WTC11 (cell line): ENCODE measurements around the gene CTBP1. TPM values are rescaled to one million over a fixed set of nuclear protein-coding genes. Genes with fewer than 3 reads are reported as not detected.

Source experiments
- ATAC-seq: fragments of 200-7000 bp; cut with Tn5 transposase; 2 replicates; pipeline ENCODE4 v1.10.0; 2021; ENCODE audit warnings: mild to moderate bottlenecking, moderate library complexity
- CTCF ChIA-PET: fragments of 300-600 bp; sonication (Branson Sonifier 250); formaldehyde crosslinking; loops from one replicate; lab custom pipeline; 2021; ENCODE audit warnings: antibody characterized with exemption; lab: Charles Lee
- POLR2A ChIA-PET: fragments of 350-600 bp; sonication (Branson Sonifier 250); formaldehyde crosslinking; loops from one replicate; lab custom pipeline; 2021; ENCODE audit warnings: antibody characterized with exemption; lab: Charles Lee
- DNase-seq: peaks from one replicate; pipeline ENCODE4 v3.0.0; 2021; ENCODE audit warnings: low spot score
- H3K27ac Mint-ChIP-seq: 2 replicates; pipeline ENCODE4 v1.8.0; 2021; ENCODE audit warnings: mixed read lengths
- H3K27me3 Mint-ChIP-seq: 2 replicates; pipeline ENCODE4 v1.8.0; 2021; ENCODE audit warnings: low read depth, mild to moderate bottlenecking, moderate library complexity, mixed read lengths
- H3K36me3 Mint-ChIP-seq: 2 replicates; pipeline ENCODE4 v1.8.0; 2021; ENCODE audit warnings: mixed read lengths
- H3K4me1 Mint-ChIP-seq: 2 replicates; pipeline ENCODE4 v1.8.0; 2022; ENCODE audit warnings: mixed read lengths
- H3K4me3 Mint-ChIP-seq: 2 replicates; pipeline ENCODE4 v1.8.0; 2021; ENCODE audit warnings: mild to moderate bottlenecking, moderate library complexity, mixed read lengths
- H3K9me3 Mint-ChIP-seq: 2 replicates; pipeline ENCODE4 v1.8.0; 2021; ENCODE audit warnings: mixed read lengths
- CBFB ChIP-seq: sonication (generic); formaldehyde crosslinking; IDR thresholded peaks from 2 replicates; pipeline ENCODE4 v1.8.1; 2022; ENCODE audit warnings: mild to moderate bottlenecking, low read depth, missing genetic modification reagents
- CREB1 ChIP-seq: sonication (generic); formaldehyde crosslinking; IDR thresholded peaks from 2 replicates; pipeline ENCODE4 v1.8.0; 2023; ENCODE audit warnings: mild to moderate bottlenecking, missing genetic modification reagents
- ESRRA ChIP-seq: sonication (generic); formaldehyde crosslinking; IDR thresholded peaks from 2 replicates; pipeline ENCODE4 v1.8.1; 2022; ENCODE audit warnings: mild to moderate bottlenecking, missing genetic modification reagents, borderline replicate concordance
- FOXP1 ChIP-seq: sonication (generic); formaldehyde crosslinking; IDR thresholded peaks from 2 replicates; pipeline ENCODE4 v1.8.0; 2022; ENCODE audit warnings: missing genetic modification reagents, mild to moderate bottlenecking, moderate library complexity, borderline replicate concordance
- GRHL2 ChIP-seq: fragments of 250-450 bp; sonication (Bioruptor Pico); IDR thresholded peaks from 2 replicates; pipeline ENCODE4 v1.8.0; 2022; ENCODE audit warnings: mild to moderate bottlenecking, moderate library complexity; ENCODE audit not compliant: insufficient replicate concordance, severe bottlenecking
- KAT7 ChIP-seq: sonication (generic); formaldehyde crosslinking; IDR thresholded peaks from 2 replicates; pipeline ENCODE4 v1.8.1; 2023; ENCODE audit warnings: missing genetic modification reagents, mild to moderate bottlenecking, borderline replicate concordance
- SMAD4 ChIP-seq: sonication (generic); formaldehyde crosslinking; IDR thresholded peaks from 2 replicates; pipeline ENCODE4 v1.8.0; 2022; ENCODE audit warnings: mild to moderate bottlenecking, missing genetic modification reagents
- ZNF232 ChIP-seq: sonication (generic); formaldehyde crosslinking; IDR thresholded peaks from 2 replicates; pipeline ENCODE4 v1.8.0; 2022; ENCODE audit warnings: mild to moderate bottlenecking, missing genetic modification reagents
- ZNF281 ChIP-seq: sonication (generic); formaldehyde crosslinking; IDR thresholded peaks from 2 replicates; pipeline ENCODE4 v1.8.0; 2023; ENCODE audit warnings: mild to moderate bottlenecking, missing genetic modification reagents
- ZNF317 ChIP-seq: sonication (generic); formaldehyde crosslinking; IDR thresholded peaks from 2 replicates; pipeline ENCODE4 v1.8.1; 2023; ENCODE audit warnings: low read depth, mild to moderate bottlenecking, moderate library complexity, missing genetic modification reagents, borderline replicate concordance
- ZNF416 ChIP-seq: fragments of 250-450 bp; sonication (Bioruptor Pico); IDR thresholded peaks from 2 replicates; pipeline ENCODE4 v1.9.0; 2021; ENCODE audit warnings: mild to moderate bottlenecking, inconsistent platforms
- ZSCAN18 ChIP-seq: fragments of 250-450 bp; sonication (Bioruptor Pico); IDR thresholded peaks from 2 replicates; pipeline ENCODE4 v2.1.2; 2022; ENCODE audit warnings: mild to moderate bottlenecking, moderate library complexity
- total RNA-seq: library from RNA; stranded (reverse); gene quantifications from 3 replicates; pipeline ENCODE4 v1.2.3, GENCODE V29; 2021
- TF ChIP-seq, protein P1 (sequence below): sonication (generic); formaldehyde crosslinking; IDR thresholded peaks from 2 replicates; pipeline ENCODE4 v1.8.1; 2022; ENCODE audit warnings: low read depth, mild to moderate bottlenecking, moderate library complexity, missing genetic modification reagents, borderline replicate concordance
- TF ChIP-seq, protein P2 (sequence below): sonication (generic); formaldehyde crosslinking; IDR thresholded peaks from 2 replicates; pipeline ENCODE4 v1.8.0; 2023; ENCODE audit warnings: missing genetic modification reagents, mild to moderate bottlenecking, borderline replicate concordance
- TF ChIP-seq, protein P3 (sequence below): sonication (generic); formaldehyde crosslinking; IDR thresholded peaks from 2 replicates; pipeline ENCODE4 v1.8.1; 2022; ENCODE audit warnings: missing genetic modification reagents, borderline replicate concordance
- TF ChIP-seq, protein P4 (sequence below): sonication (generic); formaldehyde crosslinking; IDR thresholded peaks from 2 replicates; pipeline ENCODE4 v1.8.0; 2022; ENCODE audit warnings: mild to moderate bottlenecking, missing genetic modification reagents

Gene CTBP1
- total RNA-seq, 1 experiment from 2014 or later, result 143 TPM

- H3K27ac Mint-ChIP-seq, result peak overlapping the region; percentile 97
- peak overlapping the region; percentile 97 for H3K4me3 Mint-ChIP-seq
- CTCF ChIA-PET, result interaction anchor here (0.8 to 1.6 kb wide), 4 partner anchors 17 to 159 kb away, joined by 3 to 4 read pairs (median 4); partner anchors contain the start of gene UVSSA
- ATAC-seq, result no peak
- TF ChIP-seq KAT7 (CRISPR knock-in tag) (0 out of 2 replicates have a peak, but pooled peaks have one; percentile 12), ZNF232 (CRISPR knock-in tag) (no peak), ZNF317 (CRISPR knock-in tag) (no peak)
- TF ChIP-seq, all 79 proteins: peak for 1
- POLR2A ChIA-PET, result interaction anchor here (0.7 to 1.7 kb wide), 4 partner anchors 18 to 132 kb away, joined by 3 to 13 read pairs (median 4); partner anchors contain the start of gene UVSSA
- DNase-seq, result no peak
- peaks cover 5% of the 10 kb centered on the region for H3K36me3 Mint-ChIP-seq
- peaks cover 15% of the 10 kb centered on the region for H3K9me3 Mint-ChIP-seq
- H3K27me3 Mint-ChIP-seq, result peaks cover 10% of the 10 kb centered on the region
- H3K4me1 Mint-ChIP-seq, result peaks cover 44% of the 10 kb centered on the region
These were observed 41.4 kb upstream of the CTBP1 start for GRCh38 chr4:1290165-1290977.

DNA sequence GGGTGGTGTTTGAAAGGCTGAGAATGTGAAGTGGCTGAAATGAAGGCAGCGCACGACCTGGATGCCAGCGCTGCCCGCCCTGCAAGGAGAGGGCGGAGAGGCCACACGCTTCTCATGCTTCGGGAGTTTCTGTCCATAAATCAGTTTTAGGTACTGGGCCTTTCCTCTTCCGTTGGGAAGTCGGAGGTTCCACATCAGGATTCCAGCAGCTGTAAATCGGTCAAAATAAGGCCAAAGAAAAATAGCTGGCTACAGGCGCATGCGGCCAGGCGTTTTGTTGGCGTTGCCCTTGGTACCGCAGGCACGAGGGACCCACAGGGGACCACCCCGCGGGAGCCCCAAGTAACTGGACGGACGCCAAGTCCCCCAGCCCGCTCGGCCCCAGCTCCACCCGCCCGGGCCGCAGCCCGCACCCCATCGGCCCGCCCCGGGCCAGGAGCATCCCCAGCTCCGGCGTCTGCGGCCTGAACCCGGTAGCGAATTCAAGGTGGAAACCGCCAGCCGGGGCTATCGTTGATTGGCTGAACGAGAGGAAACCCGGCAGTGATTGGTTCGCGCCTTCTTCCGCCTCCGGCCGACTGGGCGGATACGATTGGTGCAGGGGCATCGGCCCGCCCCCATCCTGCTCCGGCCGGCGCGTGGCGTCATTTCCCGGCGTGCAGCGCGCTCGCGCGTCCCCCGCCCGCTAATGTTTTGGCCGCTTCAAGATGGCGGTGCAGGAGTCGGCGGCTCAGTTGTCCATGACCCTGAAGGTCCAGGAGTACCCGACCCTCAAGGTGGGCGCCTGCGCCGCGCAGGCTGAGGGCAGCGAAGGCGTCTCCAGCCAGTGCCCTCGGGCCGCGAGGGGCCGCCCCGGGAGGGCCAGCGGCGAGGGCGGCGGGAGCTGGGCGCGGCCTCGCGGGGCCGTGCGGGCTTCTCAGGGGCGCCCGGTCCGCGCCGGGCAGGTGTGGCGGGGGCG, 40.6 kb upstream of the CTBP1 start, which contains the start of gene MAEA:
Gene MAEA, plus strand, starts transcription at position 685 of the 958 bp plus-strand sequence. Its CDS starts 23 bp downstream, at position 708.
- Mint-ChIP-seq H3K36me3 (peaks cover 5% of the 10 kb centered on the region), H3K9me3 (peaks cover 24% of the 10 kb centered on the region), H3K4me1 (peaks cover 39% of the 10 kb centered on the region), H3K27me3 (peaks cover 10% of the 10 kb centered on the region), H3K4me3 (peak within 1 kb of the TSS; percentile 97), H3K27ac (peak within 1 kb of the TSS; percentile 97)
- CTCF ChIA-PET, result interaction anchor here (0.5 to 1.6 kb wide), 7 partner anchors 18 to 590 kb away, joined by 3 to 4 read pairs (median 4); partner anchors contain the start of genes SPON2 and UVSSA
- peak; percentile 98 for DNase-seq
- POLR2A ChIA-PET, result interaction anchor here (0.7 to 1.7 kb wide), 5 partner anchors 19 to 131 kb away, joined by 3 to 13 read pairs (median 3); partner anchors contain the start of gene UVSSA
- ATAC-seq, result peak; percentile 96
- TF ChIP-seq ZNF281 (CRISPR knock-in tag) (0 out of 2 replicates have a peak, but pooled peaks have one; percentile 29), ESRRA (0 out of 2 replicates have a peak, but pooled peaks have one; percentile 54), CBFB (0 out of 2 replicates have a peak, but pooled peaks have one; percentile 58), ZNF416 (CRISPR knock-in tag) (0 out of 2 replicates have a peak, but pooled peaks have one; percentile 15), FOXP1 (peak; percentile 52; the same call in 1 of the 2 replicates), ZSCAN18 (CRISPR knock-in tag) (no peak), SMAD4 (no peak), GRHL2 (CRISPR knock-in tag) (no peak), CREB1 (no peak), ZNF232 (CRISPR knock-in tag) (0 out of 2 replicates have a peak, but pooled peaks have one; percentile 32)
- TF ChIP-seq, protein P1, sequence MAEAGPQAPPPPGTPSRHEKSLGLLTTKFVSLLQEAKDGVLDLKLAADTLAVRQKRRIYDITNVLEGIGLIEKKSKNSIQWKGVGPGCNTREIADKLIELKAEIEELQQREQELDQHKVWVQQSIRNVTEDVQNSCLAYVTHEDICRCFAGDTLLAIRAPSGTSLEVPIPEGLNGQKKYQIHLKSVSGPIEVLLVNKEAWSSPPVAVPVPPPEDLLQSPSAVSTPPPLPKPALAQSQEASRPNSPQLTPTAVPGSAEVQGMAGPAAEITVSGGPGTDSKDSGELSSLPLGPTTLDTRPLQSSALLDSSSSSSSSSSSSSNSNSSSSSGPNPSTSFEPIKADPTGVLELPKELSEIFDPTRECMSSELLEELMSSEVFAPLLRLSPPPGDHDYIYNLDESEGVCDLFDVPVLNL (CRISPR knock-in tag), result peak; percentile 75; the same call in 1 of the 2 replicates
- TF ChIP-seq, protein P2, sequence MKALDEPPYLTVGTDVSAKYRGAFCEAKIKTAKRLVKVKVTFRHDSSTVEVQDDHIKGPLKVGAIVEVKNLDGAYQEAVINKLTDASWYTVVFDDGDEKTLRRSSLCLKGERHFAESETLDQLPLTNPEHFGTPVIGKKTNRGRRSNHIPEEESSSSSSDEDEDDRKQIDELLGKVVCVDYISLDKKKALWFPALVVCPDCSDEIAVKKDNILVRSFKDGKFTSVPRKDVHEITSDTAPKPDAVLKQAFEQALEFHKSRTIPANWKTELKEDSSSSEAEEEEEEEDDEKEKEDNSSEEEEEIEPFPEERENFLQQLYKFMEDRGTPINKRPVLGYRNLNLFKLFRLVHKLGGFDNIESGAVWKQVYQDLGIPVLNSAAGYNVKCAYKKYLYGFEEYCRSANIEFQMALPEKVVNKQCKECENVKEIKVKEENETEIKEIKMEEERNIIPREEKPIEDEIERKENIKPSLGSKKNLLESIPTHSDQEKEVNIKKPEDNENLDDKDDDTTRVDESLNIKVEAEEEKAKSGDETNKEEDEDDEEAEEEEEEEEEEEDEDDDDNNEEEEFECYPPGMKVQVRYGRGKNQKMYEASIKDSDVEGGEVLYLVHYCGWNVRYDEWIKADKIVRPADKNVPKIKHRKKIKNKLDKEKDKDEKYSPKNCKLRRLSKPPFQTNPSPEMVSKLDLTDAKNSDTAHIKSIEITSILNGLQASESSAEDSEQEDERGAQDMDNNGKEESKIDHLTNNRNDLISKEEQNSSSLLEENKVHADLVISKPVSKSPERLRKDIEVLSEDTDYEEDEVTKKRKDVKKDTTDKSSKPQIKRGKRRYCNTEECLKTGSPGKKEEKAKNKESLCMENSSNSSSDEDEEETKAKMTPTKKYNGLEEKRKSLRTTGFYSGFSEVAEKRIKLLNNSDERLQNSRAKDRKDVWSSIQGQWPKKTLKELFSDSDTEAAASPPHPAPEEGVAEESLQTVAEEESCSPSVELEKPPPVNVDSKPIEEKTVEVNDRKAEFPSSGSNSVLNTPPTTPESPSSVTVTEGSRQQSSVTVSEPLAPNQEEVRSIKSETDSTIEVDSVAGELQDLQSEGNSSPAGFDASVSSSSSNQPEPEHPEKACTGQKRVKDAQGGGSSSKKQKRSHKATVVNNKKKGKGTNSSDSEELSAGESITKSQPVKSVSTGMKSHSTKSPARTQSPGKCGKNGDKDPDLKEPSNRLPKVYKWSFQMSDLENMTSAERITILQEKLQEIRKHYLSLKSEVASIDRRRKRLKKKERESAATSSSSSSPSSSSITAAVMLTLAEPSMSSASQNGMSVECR (CRISPR knock-in tag), result peak; percentile 86; the same call in 1 of the 2 replicates
- TF ChIP-seq, protein P3, sequence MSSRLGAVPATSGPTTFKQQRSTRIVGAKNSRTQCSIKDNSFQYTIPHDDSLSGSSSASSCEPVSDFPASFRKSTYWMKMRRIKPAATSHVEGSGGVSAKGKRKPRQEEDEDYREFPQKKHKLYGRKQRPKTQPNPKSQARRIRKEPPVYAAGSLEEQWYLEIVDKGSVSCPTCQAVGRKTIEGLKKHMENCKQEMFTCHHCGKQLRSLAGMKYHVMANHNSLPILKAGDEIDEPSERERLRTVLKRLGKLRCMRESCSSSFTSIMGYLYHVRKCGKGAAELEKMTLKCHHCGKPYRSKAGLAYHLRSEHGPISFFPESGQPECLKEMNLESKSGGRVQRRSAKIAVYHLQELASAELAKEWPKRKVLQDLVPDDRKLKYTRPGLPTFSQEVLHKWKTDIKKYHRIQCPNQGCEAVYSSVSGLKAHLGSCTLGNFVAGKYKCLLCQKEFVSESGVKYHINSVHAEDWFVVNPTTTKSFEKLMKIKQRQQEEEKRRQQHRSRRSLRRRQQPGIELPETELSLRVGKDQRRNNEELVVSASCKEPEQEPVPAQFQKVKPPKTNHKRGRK (CRISPR knock-in tag), result no peak
- TF ChIP-seq, protein P4, sequence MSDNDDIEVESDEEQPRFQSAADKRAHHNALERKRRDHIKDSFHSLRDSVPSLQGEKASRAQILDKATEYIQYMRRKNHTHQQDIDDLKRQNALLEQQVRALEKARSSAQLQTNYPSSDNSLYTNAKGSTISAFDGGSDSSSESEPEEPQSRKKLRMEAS (CRISPR knock-in tag), result peak; percentile 84
